NOMO-1 treated with dmso at 0.1 percent for 144 hours (cell line): Measurements from ENCODE around the gene TIMD4.
"Not testable (repeated sequence)": the region's sequence is repeated elsewhere in the genome, so short reads cannot be mapped to it uniquely, and the experiment has no call there.

Experiments
- DNase-seq: peaks from one replicate; lab custom pipeline; 2025; ENCODE audit not compliant: unreplicated experiment; lab: John Stamatoyannopoulos, UW

TIMD4 gene

DNA sequence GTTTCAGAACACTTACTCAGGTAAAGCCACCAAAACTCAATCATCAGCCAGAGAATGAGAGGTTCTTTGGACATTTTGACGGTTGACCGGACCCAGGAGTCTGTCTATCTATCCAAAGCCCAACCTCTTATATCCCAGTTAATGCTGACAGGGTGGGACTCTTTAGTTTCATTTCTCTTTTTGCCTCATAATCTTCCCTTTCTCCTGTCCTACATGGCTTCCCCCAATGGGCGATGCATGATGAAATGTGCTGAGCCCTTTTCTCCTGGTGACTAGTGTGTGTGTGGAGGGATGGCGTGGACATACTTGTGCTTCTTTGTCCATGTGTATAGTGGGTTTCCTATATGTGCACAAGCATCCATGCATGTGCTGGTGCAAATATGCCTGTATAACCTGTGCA, at the start of gene TIMD4:
Gene TIMD4 (minus strand): TSS at position 102 of the 400 bp plus-strand sequence. CDS start 28 bp downstream, at position 74.
- DNase-seq, result no peak

GRCh38 chr5:157006262-157006661, 43.2 kb upstream of the TIMD4 start:
- DNase-seq, result no peak

DNA sequence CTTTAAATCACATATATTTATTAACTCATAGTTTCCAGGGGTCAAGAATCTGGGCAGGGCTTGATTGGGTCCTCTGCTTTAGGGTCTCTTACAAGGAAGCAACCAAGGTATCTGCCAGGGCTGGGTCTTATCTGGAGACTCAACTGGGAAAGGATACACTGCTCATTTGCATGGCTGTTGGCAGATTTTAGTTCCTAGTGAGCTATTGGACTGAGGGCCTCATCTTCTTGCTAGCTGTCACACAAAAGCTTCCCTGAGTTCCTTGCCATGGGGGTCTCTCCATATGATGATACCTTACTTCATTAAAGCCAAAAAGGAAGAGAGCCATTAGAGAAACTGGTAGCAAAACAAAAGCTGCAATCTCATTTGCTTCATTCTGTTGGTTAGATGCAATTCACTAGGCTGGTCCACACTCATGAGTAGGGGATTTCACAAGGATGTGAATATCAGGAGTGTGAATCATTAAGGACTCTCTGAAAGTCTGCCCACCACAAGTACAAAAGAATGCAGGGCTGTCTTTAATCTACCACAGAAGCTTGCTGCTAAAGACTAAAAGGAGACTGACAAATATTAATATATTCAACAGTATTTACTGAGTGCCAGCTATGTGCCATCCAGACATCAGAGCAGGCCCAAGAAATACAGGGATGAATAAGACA, 42.0 kb upstream of the TIMD4 start:
- DNase-seq, result no peak

DNA sequence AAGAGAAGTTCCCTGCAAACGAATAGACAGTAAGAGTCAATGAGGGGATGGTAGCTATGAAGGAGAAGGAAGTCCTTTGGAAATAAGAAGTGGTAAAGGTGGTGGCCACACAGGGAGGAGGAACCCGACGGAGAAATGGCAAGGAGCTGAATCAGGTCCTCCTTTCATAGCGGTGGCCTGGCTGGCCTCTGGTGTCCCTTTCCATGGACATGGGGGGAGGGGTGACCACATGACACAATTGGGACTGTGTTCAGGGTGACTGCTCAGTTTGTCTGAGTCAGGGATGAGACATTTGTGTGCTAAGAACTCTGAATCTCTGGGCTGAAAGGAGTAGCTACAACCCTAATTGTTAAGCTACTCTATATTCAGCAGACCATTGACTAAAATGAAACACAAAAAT, 28.7 kb upstream of the TIMD4 start:
- peak; percentile 11 for DNase-seq

GRCh38 chr5:156984064-156984463, 21.0 kb upstream of the TIMD4 start:
- no peak for DNase-seq

- peak; percentile 73 for DNase-seq
Observed at GRCh38 chr5:156981481-156981880, 18.5 kb upstream of the TIMD4 start.

- DNase-seq, result peak; percentile 48
Observed at GRCh38 chr5:156974328-156974727, 11.3 kb upstream of the TIMD4 start.

- no peak for DNase-seq
Observed at GRCh38 chr5:156971848-156972525, 9.0 kb upstream of the TIMD4 start.

GRCh38 chr5:156971415-156971814, 8.4 kb upstream of the TIMD4 start:
- DNase-seq, result no peak

- not testable (repeated sequence) for DNase-seq
Observed at GRCh38 chr5:156967386-156967785, 4.4 kb upstream of the TIMD4 start.

- DNase-seq, result no peak
Observed at GRCh38 chr5:156956321-156956720, 6.7 kb downstream of the TIMD4 start.

GRCh38 chr5:156951359-156951758, 11.7 kb downstream of the TIMD4 start:
- DNase-seq, result no peak

DNA sequence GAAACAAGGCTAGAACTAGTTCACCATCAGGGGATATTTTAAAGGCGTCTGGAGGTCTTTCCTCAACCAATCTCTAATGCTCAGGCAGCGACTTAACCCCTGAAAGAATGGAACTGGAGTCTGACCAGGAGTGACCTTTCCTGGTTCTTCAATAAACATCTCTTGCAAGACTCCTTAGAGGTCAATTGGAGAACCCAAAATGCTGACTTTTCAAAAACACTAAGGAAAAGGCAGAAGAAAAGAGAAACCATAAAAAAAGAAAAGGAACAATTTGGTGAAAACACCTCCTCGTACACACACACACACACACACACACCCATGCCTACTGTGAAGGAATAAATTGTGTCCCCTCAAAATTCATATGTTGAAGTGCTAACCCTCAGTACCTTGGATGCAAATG, 12.3 kb downstream of the TIMD4 start:
- no peak for DNase-seq

DNA sequence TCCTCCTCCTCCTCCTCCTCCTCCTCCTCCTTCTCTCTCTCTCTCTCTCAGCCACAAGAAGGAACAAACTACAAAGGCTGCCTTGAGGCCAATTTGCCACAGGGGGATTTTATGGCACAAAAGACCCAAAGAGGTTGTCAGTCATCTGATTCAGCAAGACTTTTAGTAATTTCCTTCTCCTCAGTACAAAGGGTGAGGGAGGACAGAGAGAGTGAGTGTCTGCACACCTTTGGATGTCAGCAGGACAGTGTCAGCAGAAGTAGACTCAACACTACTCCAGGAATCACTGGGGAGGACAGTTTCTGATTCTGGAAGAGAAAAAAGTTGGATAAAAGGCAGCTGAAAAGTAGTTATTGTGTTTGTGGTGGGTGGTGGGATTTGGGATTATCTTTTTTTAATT, 13.6 kb downstream of the TIMD4 start:
- DNase-seq, result no peak

DNA sequence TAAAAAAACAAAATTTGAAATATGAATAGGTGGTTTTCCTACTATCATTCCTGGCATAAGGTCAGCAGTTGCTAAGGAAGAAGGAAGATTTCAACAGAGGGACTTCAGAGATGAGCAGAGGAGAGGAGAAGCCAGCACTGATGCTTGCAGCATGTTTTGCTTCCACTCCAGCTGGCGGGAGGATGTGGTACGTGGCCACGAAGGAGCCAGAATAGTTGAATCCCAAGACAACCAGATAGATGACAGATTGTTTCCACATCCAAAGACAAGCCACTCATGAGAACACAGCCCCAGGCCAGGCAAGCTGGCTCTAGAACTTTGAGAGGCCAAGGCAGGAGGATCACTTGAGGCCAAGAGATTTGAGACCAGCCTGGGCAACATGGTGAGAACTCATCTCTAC, 15.1 kb downstream of the TIMD4 start:
- DNase-seq, result no peak

DNA sequence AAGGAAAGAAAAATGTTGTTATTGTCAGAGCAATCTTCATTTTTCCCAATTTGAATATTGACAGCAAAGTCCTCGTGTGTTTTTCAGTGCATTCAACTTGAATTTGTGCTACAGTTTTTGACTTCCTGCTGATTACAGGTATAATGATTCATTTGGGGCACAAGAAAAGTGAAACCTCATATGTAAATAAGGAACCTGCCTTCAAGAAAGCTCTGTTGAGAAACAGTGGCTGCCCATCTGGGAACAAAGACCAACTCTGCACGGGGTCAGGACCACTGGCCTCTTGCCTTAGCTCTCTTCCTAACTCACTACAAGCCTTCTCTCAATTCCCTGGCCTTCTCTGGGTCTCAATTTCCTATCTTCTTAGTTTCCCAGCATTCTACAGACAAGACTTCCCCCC, 21.0 kb downstream of the TIMD4 start:
- no peak for DNase-seq

- DNase-seq, result not testable (repeated sequence)
Observed at GRCh38 chr5:156940462-156940861, 22.6 kb downstream of the TIMD4 start.

DNA sequence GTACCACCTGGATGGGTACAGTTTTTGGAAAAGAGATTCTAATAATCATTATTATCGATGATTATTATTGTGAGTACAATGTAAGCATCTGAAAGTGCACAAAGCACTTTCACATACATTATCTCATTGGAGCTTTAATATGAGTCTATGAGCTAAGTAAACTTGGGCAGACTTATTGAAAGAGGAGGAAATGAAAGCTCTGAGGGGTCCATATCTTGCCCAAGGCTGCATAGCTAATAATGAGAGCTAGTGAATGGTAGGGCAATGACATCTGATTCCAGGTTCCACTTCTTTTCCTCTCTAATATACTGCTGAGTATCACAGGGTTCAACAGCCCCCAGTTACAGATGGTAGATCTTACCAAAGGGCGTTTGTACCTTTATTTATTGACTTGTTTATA, 26.1 kb downstream of the TIMD4 start:
- no peak for DNase-seq

DNA sequence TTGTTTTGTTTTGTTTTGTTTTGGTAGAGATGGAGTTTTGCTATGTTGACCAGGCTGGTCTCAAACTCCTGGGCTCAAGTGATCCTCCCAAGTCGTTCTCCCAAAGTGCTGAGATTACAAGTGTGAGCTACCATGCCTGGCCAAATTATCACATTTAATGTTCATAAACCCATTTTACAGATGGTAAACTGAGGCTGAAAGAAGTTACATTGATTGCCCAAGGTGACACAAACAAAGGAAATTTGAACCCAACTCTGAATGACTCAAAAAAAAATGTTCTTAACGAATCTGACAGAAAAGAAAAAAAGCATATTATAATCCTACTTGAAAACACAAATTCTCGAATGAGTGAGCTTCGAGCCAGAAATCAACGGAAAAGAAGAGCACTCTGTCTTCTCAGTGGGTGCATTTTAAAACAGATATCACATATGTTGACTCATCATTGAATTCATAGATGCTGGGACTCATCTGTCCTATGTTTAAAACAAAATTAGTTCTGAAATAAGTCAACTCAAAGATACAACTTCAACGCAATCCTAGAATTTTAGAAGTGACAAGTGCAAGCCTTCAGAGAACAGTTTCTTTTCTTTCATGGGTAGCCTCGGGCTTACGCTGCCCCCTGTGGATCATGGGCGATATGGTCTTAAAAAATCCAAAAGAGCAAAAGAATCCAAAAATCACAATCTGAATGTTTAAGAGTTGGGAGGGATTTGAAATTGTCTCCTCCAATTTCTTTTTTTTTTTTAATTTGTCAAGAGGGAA, 28.4 kb downstream of the TIMD4 start:
- no peak for DNase-seq

DNA sequence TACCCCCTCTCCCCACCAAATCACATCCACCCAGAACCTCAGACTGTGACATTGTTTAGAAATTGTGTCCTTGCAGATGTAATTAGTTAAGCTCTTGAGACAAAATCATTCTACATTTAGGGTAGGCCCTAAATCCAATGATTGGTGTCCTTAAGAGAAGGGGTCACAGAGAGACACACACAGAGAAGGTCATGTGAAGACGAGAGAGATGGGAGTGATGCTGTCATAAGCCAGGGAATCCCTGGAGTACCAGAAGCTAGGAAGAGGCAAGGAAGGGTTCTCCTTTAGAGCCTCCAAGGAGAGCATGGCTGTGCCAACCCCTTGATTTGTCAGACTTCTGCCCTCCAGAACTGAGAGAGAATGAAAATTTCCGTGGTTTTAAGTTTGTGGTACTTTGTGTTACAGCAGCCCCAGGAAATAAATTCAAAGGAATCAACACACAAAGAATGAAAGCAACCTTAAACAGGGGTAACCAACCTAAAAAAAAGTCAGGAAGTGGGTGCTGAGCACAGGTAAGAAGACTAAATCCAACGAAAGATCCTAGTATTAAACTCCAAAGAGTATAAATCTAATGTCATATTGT, 33.6 kb downstream of the TIMD4 start:
- no peak for DNase-seq

- no peak for DNase-seq
Observed at GRCh38 chr5:156927545-156927944, 35.5 kb downstream of the TIMD4 start.

DNA sequence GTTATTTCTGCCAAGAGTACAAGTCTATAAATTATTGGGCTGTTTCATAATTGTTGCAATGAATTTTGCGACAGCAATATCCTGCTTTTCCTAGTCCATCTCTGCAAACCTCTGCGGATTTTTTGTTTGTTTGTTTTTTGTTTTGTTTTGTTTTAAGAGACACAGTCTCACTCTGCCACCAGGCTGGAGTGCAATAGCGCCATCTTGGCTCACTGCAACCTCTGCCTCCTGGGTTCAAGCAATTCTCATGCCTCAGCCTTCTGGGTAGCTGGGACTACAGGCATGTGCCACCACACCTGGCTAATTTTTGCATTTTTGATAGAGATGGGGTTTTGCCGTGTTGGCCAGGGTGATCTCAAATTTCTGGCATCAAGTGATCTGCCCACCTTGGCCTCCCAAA, 37.3 kb downstream of the TIMD4 start:
- not testable (repeated sequence) for DNase-seq
